C1 segment of cervical spinal cord (tissue), 14 donors: ENCODE data around the gene C11orf97.
A peak's percentile ranks its signal among the peaks of the same experiment; 100 is the strongest.
"Not testable (repeated sequence)": the region's sequence is repeated elsewhere in the genome, so short reads cannot be mapped to it uniquely, and the experiment has no call there.

Source experiments
- DNase-seq, 14 donors: peaks; one replicate each; lab custom pipeline; 2025; lab: John Stamatoyannopoulos, UW

Gene C11orf97

DNA sequence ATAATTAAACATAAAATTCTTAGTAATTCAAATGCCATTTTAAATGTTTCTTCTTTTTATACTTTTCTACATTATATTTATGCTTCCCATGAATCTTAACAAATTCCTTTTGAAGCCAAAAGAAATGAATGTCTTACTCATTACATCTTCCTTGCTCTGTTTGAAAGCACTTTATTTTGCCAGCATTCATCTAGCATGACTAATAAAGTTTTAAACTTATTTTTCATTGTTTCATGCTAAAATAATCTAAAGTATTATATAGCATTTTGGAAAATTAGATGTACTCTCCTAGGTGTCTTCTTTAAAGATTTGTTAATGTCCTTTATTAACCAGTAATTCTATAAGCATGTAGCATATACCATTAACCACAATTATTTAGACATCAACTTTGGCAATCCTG, 45.2 kb downstream of the C11orf97 start:
- DNase-seq = no peak

GRCh38 chr11:94557992-94558391, 45.7 kb downstream of the C11orf97 start:
- no peak for DNase-seq

DNA sequence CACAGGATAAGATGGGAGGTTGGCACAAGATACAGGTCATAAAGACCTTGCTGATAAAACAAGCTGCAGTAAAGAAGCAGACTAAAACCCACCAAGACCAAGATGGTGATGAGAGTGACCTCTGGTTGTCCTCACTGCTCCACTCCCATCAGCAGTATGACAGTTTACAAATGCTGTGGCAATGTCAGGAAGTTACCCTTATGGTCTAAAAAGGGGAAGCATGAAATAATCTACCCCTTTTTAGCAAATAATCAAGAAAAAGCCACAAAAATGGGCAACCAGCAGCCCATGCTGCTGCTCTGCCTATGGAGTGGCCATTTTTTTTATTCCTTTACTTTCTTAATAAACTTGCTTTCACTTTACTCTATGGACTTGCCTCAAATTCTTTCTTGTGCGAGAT, 46.2 kb downstream of the C11orf97 start:
- DNase-seq = no peak

DNA sequence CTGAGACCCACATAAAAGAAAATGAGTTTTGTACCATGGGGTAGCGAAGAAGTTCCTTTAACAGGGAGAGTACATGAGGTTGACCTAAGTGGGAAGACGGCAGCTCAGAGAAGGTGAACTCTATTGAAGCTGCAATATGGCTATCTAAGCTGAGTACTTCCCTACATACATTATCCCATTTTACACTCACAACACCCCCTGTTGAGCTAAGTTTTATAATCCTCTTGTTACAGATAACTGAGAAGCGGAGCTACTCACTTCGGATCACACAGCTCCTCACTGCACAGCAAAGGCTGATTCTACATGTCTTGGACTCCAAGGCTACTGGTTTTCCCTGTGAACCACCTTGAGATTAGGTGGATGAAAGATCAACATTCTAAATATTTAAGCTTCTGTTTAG, 46.7 kb downstream of the C11orf97 start:
- no peak for DNase-seq

- no peak for DNase-seq
Observed at GRCh38 chr11:94559361-94559760, 47.1 kb downstream of the C11orf97 start.

GRCh38 chr11:94560834-94561233, 48.6 kb downstream of the C11orf97 start:
- no peak for DNase-seq

DNA sequence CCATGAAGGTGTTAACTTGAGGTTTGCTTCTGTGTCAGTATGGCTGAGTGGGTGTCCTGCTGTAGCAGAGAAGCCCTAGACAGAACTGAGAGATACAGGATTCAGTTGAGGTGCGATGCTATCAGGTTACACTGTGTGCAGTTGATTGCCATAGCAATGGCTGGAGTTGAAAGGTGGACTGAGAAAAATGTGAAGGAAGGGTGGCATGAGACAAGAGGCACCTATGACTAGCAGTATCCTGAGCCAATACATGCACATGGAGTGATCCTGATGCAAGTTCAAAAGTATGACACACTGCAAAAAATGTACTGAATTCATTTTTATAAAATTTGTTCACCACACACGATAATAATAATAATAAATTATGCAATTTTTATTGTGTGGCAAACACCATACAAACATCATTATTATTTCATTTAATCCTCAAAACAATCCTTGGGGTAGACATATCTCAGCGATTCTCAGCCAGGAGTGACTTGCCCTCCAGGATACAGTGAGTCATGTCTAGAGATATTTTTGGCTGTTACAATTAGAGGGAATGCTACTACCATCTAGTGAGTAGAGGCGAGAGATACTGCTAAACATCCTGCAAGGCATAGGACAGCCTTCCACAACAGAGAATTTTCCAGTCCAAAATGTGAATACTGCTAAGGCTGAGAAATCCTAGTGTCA, 51.1 kb downstream of the C11orf97 start:
- DNase-seq = no peak

GRCh38 chr11:94563848-94564467, 51.7 kb downstream of the C11orf97 start:
- DNase-seq = no peak

DNA sequence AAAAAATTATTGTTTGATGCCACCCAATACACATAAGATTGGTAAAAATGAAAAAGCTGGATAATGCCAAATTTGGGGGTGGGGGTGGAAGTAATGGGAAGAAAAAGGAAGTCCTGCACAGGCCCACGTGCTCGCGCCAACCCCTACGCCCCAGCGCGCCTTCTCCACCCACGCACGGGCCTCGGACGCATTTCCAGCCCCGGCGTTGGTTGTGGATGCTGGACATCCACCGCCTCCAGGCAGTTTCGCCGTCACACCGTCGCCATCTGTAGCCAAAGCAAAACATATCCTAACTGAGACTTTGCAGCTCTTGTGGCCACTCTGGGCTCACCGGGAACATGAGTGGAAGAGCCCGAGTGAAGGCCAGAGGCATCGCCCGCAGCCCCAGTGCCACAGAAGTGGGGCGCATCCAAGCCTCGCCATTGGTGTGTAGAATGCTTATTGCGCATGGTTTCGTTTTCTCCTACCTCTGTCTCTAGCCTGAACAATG, 55.0 kb downstream of the C11orf97 start, which contains the start of gene PIWIL4:
Gene PIWIL4, plus strand, starts transcription at position 188 of the 490 bp plus-strand sequence. Its CDS starts 151 bp downstream, at position 339.
- DNase-seq = no peak

DNA sequence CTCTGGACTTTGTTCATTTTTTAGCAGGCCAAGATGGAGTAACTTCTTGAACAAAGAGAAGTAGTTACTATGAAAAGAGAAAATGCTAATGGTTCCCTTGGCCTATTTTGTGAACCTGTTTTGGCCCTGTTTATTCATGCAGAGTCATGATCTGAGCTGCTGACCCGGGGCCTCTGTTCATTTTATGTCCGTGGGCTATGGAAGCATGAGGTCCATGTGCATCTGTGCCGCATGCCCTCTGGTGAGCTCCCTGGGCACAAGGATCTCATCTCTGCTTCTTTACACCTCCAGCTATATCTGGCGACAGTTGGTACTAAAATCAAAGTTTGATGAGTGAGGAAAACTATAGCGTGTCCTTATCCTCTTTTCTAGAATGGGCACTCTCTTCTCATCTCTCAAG, 55.9 kb downstream of the C11orf97 start:
- DNase-seq = no peak

DNA sequence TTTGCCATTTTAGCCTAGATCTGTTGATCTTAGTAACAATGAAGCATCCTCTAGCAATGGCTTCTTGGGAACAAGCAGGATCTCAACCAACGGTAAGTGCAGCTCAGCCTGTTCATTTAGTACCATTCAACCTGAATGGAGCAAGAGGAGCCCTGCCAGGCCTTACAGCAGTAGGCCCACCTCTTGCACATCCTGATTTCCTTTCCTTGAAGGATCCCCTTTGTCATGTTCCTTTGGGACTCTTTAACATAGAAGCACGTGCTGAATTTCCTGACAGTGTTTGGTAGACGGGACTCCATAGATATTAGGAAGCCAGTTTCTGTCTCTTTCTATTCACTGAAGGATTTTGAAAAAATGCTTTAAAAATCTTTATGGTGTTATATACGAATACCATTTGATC, 56.5 kb downstream of the C11orf97 start:
- no peak for DNase-seq

DNA sequence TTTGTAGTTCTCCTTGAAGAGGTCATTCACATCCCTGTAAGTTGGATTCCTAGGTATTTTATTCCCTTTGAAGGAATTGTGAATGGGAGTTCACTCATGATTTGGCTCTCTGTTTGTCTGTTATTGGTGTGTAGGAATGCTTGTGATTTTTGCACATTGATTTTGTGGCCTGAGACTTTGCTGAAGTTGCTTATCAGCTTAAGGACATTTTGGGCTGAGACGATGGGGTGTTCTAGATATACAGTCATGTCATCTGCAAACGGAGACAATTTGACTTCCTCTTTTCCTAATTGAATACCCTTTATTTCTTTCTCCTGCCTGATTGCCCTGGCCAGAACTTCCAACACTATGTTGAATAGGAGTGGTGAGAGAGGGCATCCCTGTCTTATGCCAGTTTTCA, 60.7 kb downstream of the C11orf97 start:
- DNase-seq = not testable (repeated sequence)

- peak in 1 of 14 donors; percentile 18 for DNase-seq
Observed at GRCh38 chr11:94574193-94574961, 62.1 kb downstream of the C11orf97 start.

DNA sequence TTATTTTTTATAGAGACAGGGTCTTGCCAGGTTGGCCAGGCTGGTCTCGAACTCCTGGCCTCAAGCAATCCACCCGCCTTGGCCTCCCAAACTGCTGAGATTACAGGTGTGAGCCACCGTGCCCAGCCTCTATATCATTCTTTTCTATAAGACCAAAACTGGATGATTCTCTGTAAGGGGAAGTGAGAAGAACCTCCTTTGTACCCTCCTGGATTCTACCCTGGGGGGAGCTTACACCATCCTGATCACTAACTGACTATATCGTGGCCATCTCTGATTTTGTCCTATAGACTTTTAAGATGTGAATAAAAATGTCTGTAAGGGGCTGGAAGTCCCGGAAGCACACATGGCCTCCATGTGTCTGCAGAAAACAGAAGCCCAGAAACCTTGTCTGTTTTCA, 64.0 kb downstream of the C11orf97 start:
- DNase-seq = no peak

DNA sequence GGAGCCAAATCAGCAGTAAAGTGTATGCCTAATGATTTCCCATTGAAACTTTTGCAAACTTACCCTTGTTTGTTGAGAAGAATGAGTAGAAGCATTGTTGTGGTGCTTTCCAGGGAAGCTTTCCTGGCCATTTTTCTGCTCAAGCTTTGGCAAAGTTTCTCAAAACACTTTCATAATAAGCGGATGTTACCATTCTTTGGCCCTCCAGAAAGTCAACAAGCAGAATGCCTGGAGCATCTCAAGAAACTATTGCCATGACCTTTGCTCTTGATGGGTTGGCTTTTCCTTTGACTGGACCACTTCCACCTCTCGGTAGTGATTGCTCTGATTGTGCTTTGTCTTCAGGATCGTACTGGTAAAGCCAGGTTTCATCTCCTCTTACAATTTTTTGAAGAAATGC, 65.6 kb downstream of the C11orf97 start:
- DNase-seq = no peak
